H1 (cell line): ENCODE measurements around the gene NCL. TPM values are rescaled to one million over a fixed set of nuclear protein-coding genes. Genes with fewer than 3 reads are reported as not detected.

Experiments
- CTCF ChIA-PET: fragments of 300-600 bp; sonication (Branson Sonifier 250); formaldehyde crosslinking; loops from one replicate; lab custom pipeline; 2021; ENCODE audit not compliant: partially characterized antibody; lab: Charles Lee
- POLR2A ChIA-PET: fragments of 300-600 bp; sonication (Branson Sonifier 250); formaldehyde crosslinking; loops from one replicate; lab custom pipeline; 2021; ENCODE audit warnings: inconsistent platforms; ENCODE audit not compliant: partially characterized antibody; lab: Charles Lee
- DNase-seq, 2 experiments: peaks; one replicate each; pipeline versions ENCODE4 v3.0.0 to v3.0.0-alpha.2; 2010 to 2022; ENCODE audit warnings: low spot score in 2 of 2, low read depth in 1 of 2, mixed read lengths in 1 of 2
- FAIRE-seq: peaks from 2 replicates; lab custom pipeline; 2011; peaks lifted over from hg19 to GRCh38; lab: Jason Lieb, UNC
- H2AFZ ChIP-seq: 2 replicates; pipeline ENCODE4 v1.8.1; 2012; ENCODE audit warnings: low read length, inconsistent platforms
- H2AK5ac ChIP-seq: 2 replicates; pipeline ENCODE4 v1.6.1; 2013; ENCODE audit warnings: low read depth, low read length
- H2BK120ac ChIP-seq: replicated peaks from 2 replicates; pipeline ENCODE3; 2013; ENCODE audit warnings: low read depth, low read length, inconsistent platforms
- H2BK12ac ChIP-seq: 2 replicates; pipeline ENCODE4 v1.6.1; 2013; ENCODE audit warnings: low read depth, low read length
- H2BK15ac ChIP-seq: 2 replicates; pipeline ENCODE4 v1.6.1; 2013; ENCODE audit warnings: low read length
- H2BK20ac ChIP-seq: 2 replicates; pipeline ENCODE4 v1.6.1; 2013; ENCODE audit warnings: low read length
- H2BK5ac ChIP-seq: 2 replicates; pipeline ENCODE4 v1.6.1; 2013; ENCODE audit warnings: low read depth, low read length
- H3K14ac ChIP-seq: 2 replicates; pipeline ENCODE4 v1.6.1; 2013; ENCODE audit warnings: inconsistent platforms; ENCODE audit not compliant: insufficient read length
- H3K18ac ChIP-seq: 2 replicates; pipeline ENCODE4 v1.6.1; 2013; ENCODE audit warnings: low read length; ENCODE audit errors: extremely low read depth
- H3K23ac ChIP-seq: 2 replicates; pipeline ENCODE4 v1.6.1; 2013; ENCODE audit warnings: inconsistent platforms; ENCODE audit not compliant: insufficient read length
- H3K23me2 ChIP-seq: 2 replicates; pipeline ENCODE4 v1.6.1; 2013; ENCODE audit warnings: low read depth, low read length
- H3K27ac ChIP-seq: 2 replicates; pipeline ENCODE4 v1.6.1; 2011; ENCODE audit warnings: low read depth, low read length, inconsistent platforms
- H3K27me3 ChIP-seq, 4 experiments: replicated peaks in 1 of 4; 1 replicate in 1 of 4; 2 replicates in 3 of 4; pipeline versions ENCODE4 v1.6.1 to v1.8.1; 2011 to 2013; ENCODE audit warnings: low read length in 3 of 4, mild to moderate bottlenecking in 3 of 4, inconsistent platforms in 2 of 4, mixed read lengths in 2 of 4, moderate library complexity in 1 of 4; ENCODE audit not compliant: control insufficient read depth in 3 of 4, insufficient read depth in 3 of 4; ENCODE audit errors: extremely low read depth in 1 of 4
- H3K36me3 ChIP-seq, 4 experiments: 2 replicates each; pipeline versions ENCODE4 v1.6.1 to v1.8.1; 2011 to 2013; ENCODE audit warnings: mild to moderate bottlenecking in 4 of 4, low read length in 3 of 4, moderate library complexity in 2 of 4, control low read depth in 1 of 4, inconsistent platforms in 1 of 4; ENCODE audit not compliant: insufficient read depth in 4 of 4, control insufficient read depth in 2 of 4
- H3K4ac ChIP-seq: replicated peaks from 2 replicates; pipeline ENCODE3; 2013; ENCODE audit warnings: low read length, low read depth, mixed read lengths, inconsistent platforms; ENCODE audit not compliant: insufficient read length
- H3K4me1 ChIP-seq, 4 experiments: replicated peaks in 1 of 4; 1 replicate in 1 of 4; 2 replicates in 3 of 4; pipeline versions ENCODE4 v1.6.1 to v1.8.1; 2011 to 2013; ENCODE audit warnings: low read length in 3 of 4, inconsistent platforms in 2 of 4, mixed read lengths in 1 of 4; ENCODE audit not compliant: insufficient read depth in 4 of 4, control insufficient read depth in 3 of 4
- H3K4me2 ChIP-seq, 2 experiments: 2 replicates each; pipeline versions ENCODE4 v1.6.1 to v1.8.1; 2011 to 2013; ENCODE audit warnings: low read depth in 2 of 2, low read length in 2 of 2, control low read depth in 1 of 2, inconsistent platforms in 1 of 2, mild to moderate bottlenecking in 1 of 2; ENCODE audit not compliant: insufficient read depth in 1 of 2
- H3K4me3 ChIP-seq, 4 experiments: fragments of 200-600, 300-600 bp in 1 of 4; sonication (generic), shearing (Covaris generic), sonication (Bioruptor Twin) in 1 of 4; 2 replicates each; pipeline versions ENCODE4 v1.5.1 to v1.8.1; 2011 to 2016; ENCODE audit warnings: low read length in 4 of 4, low read depth in 3 of 4, control low read depth in 2 of 4, inconsistent platforms in 2 of 4, mild to moderate bottlenecking in 2 of 4, mixed read lengths in 1 of 4, moderate library complexity in 1 of 4; ENCODE audit not compliant: insufficient read depth in 2 of 4; ENCODE audit errors: extremely low read depth in 1 of 4
- H3K56ac ChIP-seq: replicated peaks from 2 replicates; pipeline ENCODE3; 2013; ENCODE audit warnings: low read depth, mild to moderate bottlenecking, mixed read lengths, low read length, inconsistent platforms; ENCODE audit not compliant: insufficient read length
- H3K79me1 ChIP-seq: 2 replicates; pipeline ENCODE4 v1.6.1; 2013; ENCODE audit warnings: low read depth, low read length, control low read depth
- H3K79me2 ChIP-seq, 2 experiments: 2 replicates each; pipeline versions ENCODE4 v1.6.1 to v1.8.1; 2012 to 2013; ENCODE audit warnings: low read length in 2 of 2, mild to moderate bottlenecking in 2 of 2, inconsistent platforms in 1 of 2; ENCODE audit not compliant: insufficient read depth in 2 of 2, control insufficient read depth in 1 of 2
- H3K9ac ChIP-seq, 4 experiments: replicated peaks in 1 of 4; 1 replicate in 1 of 4; 2 replicates in 3 of 4; pipeline versions ENCODE4 v1.6.1 to v1.8.1; 2011 to 2013; ENCODE audit warnings: low read depth in 3 of 4, low read length in 3 of 4, control low read depth in 2 of 4, mild to moderate bottlenecking in 2 of 4, moderate library complexity in 2 of 4, inconsistent platforms in 1 of 4; ENCODE audit errors: extremely low read depth in 1 of 4
- H3K9me3 ChIP-seq, 2 experiments: 2 replicates each; pipeline versions ENCODE4 v1.6.1 to v1.8.1; 2012 to 2013; ENCODE audit warnings: mild to moderate bottlenecking in 2 of 2, moderate library complexity in 2 of 2, control low read depth in 1 of 2, inconsistent platforms in 1 of 2, low read depth in 1 of 2, low read length in 1 of 2, mixed read lengths in 1 of 2; ENCODE audit not compliant: insufficient read depth in 2 of 2
- H4K20me1 ChIP-seq, 2 experiments: replicated peaks in 1 of 2; 2 replicates each; pipeline versions ENCODE3 to v1.8.1; 2011 to 2013; ENCODE audit warnings: inconsistent platforms in 2 of 2, low read length in 2 of 2, mild to moderate bottlenecking in 1 of 2; ENCODE audit not compliant: insufficient read depth in 2 of 2, control insufficient read depth in 1 of 2
- H4K5ac ChIP-seq: 2 replicates; pipeline ENCODE4 v1.6.1; 2013; ENCODE audit warnings: low read length, low read depth, mixed read lengths, inconsistent platforms; ENCODE audit not compliant: insufficient read length
- H4K8ac ChIP-seq: 2 replicates; pipeline ENCODE4 v1.8.0; 2013; ENCODE audit warnings: mild to moderate bottlenecking, moderate library complexity, low read length, inconsistent platforms; ENCODE audit not compliant: insufficient read depth; ENCODE audit errors: extremely low read depth
- H4K91ac ChIP-seq: replicated peaks from 2 replicates; pipeline ENCODE3; 2013; ENCODE audit warnings: low read length, mixed read lengths, inconsistent platforms; ENCODE audit not compliant: insufficient read length
- JUND ChIP-seq: IDR thresholded peaks from 2 replicates; pipeline ENCODE4 v1.6.1; 2011; ENCODE audit warnings: mild to moderate bottlenecking, improper control_type of control experiment, low read length
- POU5F1 ChIP-seq: IDR thresholded peaks from 2 replicates; pipeline ENCODE4 v1.6.1; 2011; ENCODE audit warnings: low read depth, mild to moderate bottlenecking, low read length, moderate library complexity
- TAF7 ChIP-seq: optimal IDR thresholded peaks from 2 replicates; pipeline ENCODE3; 2011; ENCODE audit warnings: low read depth, mild to moderate bottlenecking, inconsistent platforms, low read length, moderate library complexity, borderline replicate concordance
- YY1 ChIP-seq: IDR thresholded peaks from 2 replicates; pipeline ENCODE4 v1.6.1; 2011; ENCODE audit warnings: low read depth, mild to moderate bottlenecking, low read length
- WGBS, 2 experiments: shearing (Covaris generic) in 1 of 2; methylation state at CpG; one replicate each; pipeline versions ENCODE4 v1.1.6 to v1.1.7; 2013 to 2015; ENCODE audit warnings: low lambda C conversion rate in 2 of 2, mixed read lengths in 2 of 2, inconsistent platforms in 1 of 2, low coverage in 1 of 2, missing lambda C conversion rate in 1 of 2; ENCODE audit not compliant: insufficient replicate concordance in 2 of 2, insufficient coverage in 1 of 2, insufficient read length in 1 of 2; ENCODE audit errors: extremely low coverage in 1 of 2, missing lambda C conversion rate in 1 of 2; 5-methylcytosine and 5-hydroxymethylcytosine counted together
- polyA plus RNA-seq, 7 experiments: library from polyadenylated mRNA; depleted of rRNA in 3 of 7; stranded (reverse) in 5 of 7; unstranded in 2 of 7; fragments of >200 nt in 5 of 7; fragments of 200-250 nt in 2 of 7; gene quantifications; 1 replicate in 5 of 7; 2 replicates in 1 of 7; 4 replicates in 1 of 7; pipeline versions ENCODE4 v1.2.1 to v1.2.3, GENCODE V29; 2011 to 2013; ENCODE audit warnings: missing spikeins in 2 of 7, mixed read lengths in 2 of 7
- total RNA-seq: library from RNA; stranded (reverse); fragmentation: NEBNext Ultra II Directional; extraction: Animal tissue kit (Norgen Biotek cat#: 25700); gene quantifications from 2 replicates; pipeline ENCODE4 v1.2.1, GENCODE V29; 2021

The NCL gene
- total and polyA plus RNA-seq, 2 of the 8 experiments (the other 6 are each of a cell fraction or from before 2014, with no cell fraction given): 61.2 to 1,478 TPM

GRCh38 chr2:231429152-231429551 lies 35.1 kb downstream of the NCL start:
- Histone ChIP-seq H3K18ac (no peak overlapping the region), H4K91ac (no peak overlapping the region), H3K56ac (no peak overlapping the region), H3K23ac (no peak overlapping the region), H3K4me2 (no peak overlapping the region), H3K36me3 (no peaks in the 10 kb centered on the region), H3K9me3 (peaks cover 4 to 6% of the 10 kb centered on the region in 2 experiments; a peak in 3 of 4 replicates), H3K27me3 (no peaks in the 10 kb centered on the region), H3K4me3 (no peak overlapping the region), H4K5ac (no peak overlapping the region), H2AFZ (no peak overlapping the region), H3K23me2 (no peaks in the 10 kb centered on the region), H3K79me1 (no peaks in the 10 kb centered on the region), H2BK15ac (no peak overlapping the region), H2BK20ac (no peak overlapping the region), H3K4ac (no peak overlapping the region), H3K14ac (no peak overlapping the region), H3K9ac (no peak overlapping the region), H4K20me1 (no peaks in the 10 kb centered on the region), H2BK120ac (no peak overlapping the region), H2AK5ac (no peak overlapping the region), H2BK5ac (no peak overlapping the region), H3K79me2 (no peaks in the 10 kb centered on the region), H3K4me1 (peaks cover 0 to 12% (median 0%) of the 10 kb centered on the region in 4 experiments; a peak in 3 of 7 replicates), H3K27ac (no peak overlapping the region), H4K8ac (no peak overlapping the region), H2BK12ac (no peak overlapping the region)
- ChIA-PET CTCF (interaction anchor here (0.6 to 32.5 kb wide), 8 partner anchors 10 to 223 kb away, joined by 3 to 537 read pairs (median 4); partner anchors contain the start of gene B3GNT7), POLR2A (interaction anchor here (1.1 to 1.9 kb wide), 9 partner anchors 10 to 35 kb away, joined by 3 to 9 read pairs (median 5); partner anchors contain the start of gene NCL)
- TF ChIP-seq YY1: peak; percentile 77; the same call in 1 of the 2 replicates
- TF ChIP-seq JUND: no peak
- peak; percentile 54; the same call in 1 of the 2 replicates for TF ChIP-seq POU5F1
- no peak for TF ChIP-seq TAF7
- FAIRE-seq (no peak), DNase-seq (no peak)
- WGBS, 2 experiments: 64% methylated on average over 6 of the region's 6 CpGs; no CpG with 5 or more reads in 1 of the 2 experiments
